ENCODE data around the gene SCCPDH. TPM values are rescaled to one million over a fixed set of nuclear protein-coding genes. Genes with fewer than 3 reads are reported as not detected.

SCCPDH gene
- total and polyA plus RNA-seq, 2 experiments from 2014 or later, result 44.2 to 44.8 TPM

DNA sequence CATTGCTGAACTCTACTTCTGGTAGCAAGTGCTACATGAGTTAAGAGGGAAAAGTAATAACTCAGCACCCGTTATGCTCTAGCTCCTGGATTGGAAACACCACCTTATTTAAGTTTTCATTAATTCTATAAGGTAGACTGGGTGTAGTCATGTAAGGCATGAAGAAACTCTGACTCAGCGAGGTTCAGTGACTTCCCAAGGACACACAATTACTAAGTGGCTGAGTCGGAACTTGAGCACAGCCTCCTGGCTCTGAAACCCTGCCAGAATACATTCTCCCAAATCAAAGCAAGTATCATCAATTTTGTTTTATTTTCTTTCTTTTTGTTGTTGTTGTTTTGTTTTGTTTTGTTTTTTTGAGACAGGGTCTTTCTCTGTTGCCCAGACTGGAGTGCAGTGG is 29.1 kb upstream of the SCCPDH start:
- WGBS (ENCODE audit: low lambda C conversion rate, missing lambda C conversion rate), result 94% methylated on average over 3 of the region's 3 CpGs
- H3K27ac ChIP-seq, result no peak overlapping the region

GRCh38 chr1:246695666-246696065 is 28.5 kb upstream of the SCCPDH start:
- no peak for DNase-seq (ENCODE audit: low spot score)
- Histone ChIP-seq H3K4me2 (no peak overlapping the region), H3K79me2 (no peaks in the 10 kb centered on the region)

More for the DNA sequence above, 29.1 kb upstream of the SCCPDH start:
- Histone ChIP-seq H4K20me1 (ENCODE audit: insufficient read depth, poor library complexity, severe bottlenecking) (no peaks in the 10 kb centered on the region), H3K79me2 (no peaks in the 10 kb centered on the region), H3K4me1 (ENCODE audit: insufficient read depth) (peaks cover 3% of the 10 kb centered on the region), H3K4me2 (no peak overlapping the region), H3K9me2 (replicated peaks; ENCODE audit: insufficient read depth) (no peaks in the 10 kb centered on the region), H3K27me3 (no peaks in the 10 kb centered on the region), H3K36me3 (replicated peaks; ENCODE audit: insufficient read depth, low read depth) (no peaks in the 10 kb centered on the region), H3K9me3 (ENCODE audit: low read depth) (no peaks in the 10 kb centered on the region), H2AFZ (no peak overlapping the region), H3K4me3 (no peak overlapping the region)
- TF ChIP-seq EZH2 (IDR thresholded peaks at IDR 0.05; ENCODE audit: borderline replicate concordance), result no peak
- TF ChIP-seq, protein P1, sequence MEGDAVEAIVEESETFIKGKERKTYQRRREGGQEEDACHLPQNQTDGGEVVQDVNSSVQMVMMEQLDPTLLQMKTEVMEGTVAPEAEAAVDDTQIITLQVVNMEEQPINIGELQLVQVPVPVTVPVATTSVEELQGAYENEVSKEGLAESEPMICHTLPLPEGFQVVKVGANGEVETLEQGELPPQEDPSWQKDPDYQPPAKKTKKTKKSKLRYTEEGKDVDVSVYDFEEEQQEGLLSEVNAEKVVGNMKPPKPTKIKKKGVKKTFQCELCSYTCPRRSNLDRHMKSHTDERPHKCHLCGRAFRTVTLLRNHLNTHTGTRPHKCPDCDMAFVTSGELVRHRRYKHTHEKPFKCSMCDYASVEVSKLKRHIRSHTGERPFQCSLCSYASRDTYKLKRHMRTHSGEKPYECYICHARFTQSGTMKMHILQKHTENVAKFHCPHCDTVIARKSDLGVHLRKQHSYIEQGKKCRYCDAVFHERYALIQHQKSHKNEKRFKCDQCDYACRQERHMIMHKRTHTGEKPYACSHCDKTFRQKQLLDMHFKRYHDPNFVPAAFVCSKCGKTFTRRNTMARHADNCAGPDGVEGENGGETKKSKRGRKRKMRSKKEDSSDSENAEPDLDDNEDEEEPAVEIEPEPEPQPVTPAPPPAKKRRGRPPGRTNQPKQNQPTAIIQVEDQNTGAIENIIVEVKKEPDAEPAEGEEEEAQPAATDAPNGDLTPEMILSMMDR (IDR thresholded peaks at IDR 0.05; ENCODE audit: poor library complexity), result no peak
- no peak for TF ChIP-seq EZH2phosphoT487 (IDR thresholded peaks at IDR 0.05; ENCODE audit: low read depth, severe bottlenecking, unreplicated experiment)
- no peak for DNase-seq (ENCODE audit: low spot score)

DNA sequence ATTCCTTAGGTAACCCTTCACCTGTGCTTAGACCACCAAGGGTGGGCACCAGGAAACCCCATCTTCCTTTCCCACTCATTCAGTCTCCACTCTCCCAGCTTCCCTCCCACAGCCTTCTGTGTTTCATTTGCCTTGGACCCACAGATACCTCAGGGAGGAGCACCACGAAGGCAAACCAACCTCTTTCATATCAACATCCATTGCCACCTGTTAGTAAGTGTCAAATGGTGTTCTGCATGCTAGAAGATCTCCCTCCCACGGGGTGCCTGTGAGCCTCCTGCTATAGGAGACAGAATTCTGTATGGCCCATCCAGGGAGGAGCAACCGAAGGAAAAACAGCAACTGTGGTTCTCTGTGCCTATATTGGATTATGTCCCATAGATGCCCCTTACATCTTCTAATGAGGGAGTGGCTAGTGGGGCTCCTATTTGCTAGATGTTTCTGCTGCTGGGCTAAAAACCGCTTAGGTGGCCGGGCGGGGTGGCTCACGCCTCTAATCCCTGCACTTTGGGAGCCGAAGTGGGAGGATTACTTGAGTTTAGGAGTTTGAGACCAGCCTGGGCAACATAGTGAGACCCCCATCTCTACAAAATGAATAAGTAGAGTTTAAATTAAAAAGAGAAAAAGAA is 25.6 kb upstream of the SCCPDH start:
- 83% methylated on average over 8 of the region's 8 CpGs for WGBS (ENCODE audit: low lambda C conversion rate, missing lambda C conversion rate)
- no peaks in the 10 kb centered on the region for H3K9me2 ChIP-seq (replicated peaks; ENCODE audit: insufficient read depth)
- H3K4me3 ChIP-seq, result peak overlapping the region; percentile 30
- H3K4me2 ChIP-seq, result peak overlapping the region; percentile 75
- H3K27ac ChIP-seq, result peak overlapping the region; percentile 53
- no peaks in the 10 kb centered on the region for H3K36me3 ChIP-seq (replicated peaks; ENCODE audit: insufficient read depth, low read depth)
- TF ChIP-seq, protein P1 (IDR thresholded peaks at IDR 0.05; ENCODE audit: poor library complexity), result no peak
- TF ChIP-seq EZH2 (IDR thresholded peaks at IDR 0.05; ENCODE audit: borderline replicate concordance), result no peak
- no peak for TF ChIP-seq EZH2phosphoT487 (IDR thresholded peaks at IDR 0.05; ENCODE audit: low read depth, severe bottlenecking, unreplicated experiment)
- DNase-seq (ENCODE audit: low spot score), result no peak
- peaks cover 3% of the 10 kb centered on the region for H3K4me1 ChIP-seq (ENCODE audit: insufficient read depth)
- H3K9me3 ChIP-seq (ENCODE audit: low read depth), result no peaks in the 10 kb centered on the region
- no peaks in the 10 kb centered on the region for H4K20me1 ChIP-seq (ENCODE audit: insufficient read depth, poor library complexity, severe bottlenecking)
- no peaks in the 10 kb centered on the region for H3K79me2 ChIP-seq
- H2AFZ ChIP-seq, result peak overlapping the region; percentile 89
- no peaks in the 10 kb centered on the region for H3K27me3 ChIP-seq

More at GRCh38 chr1:246695666-246696065, 28.5 kb upstream of the SCCPDH start:
- Histone ChIP-seq H3K9me2 (replicated peaks; ENCODE audit: insufficient read depth) (no peaks in the 10 kb centered on the region), H3K27ac (no peak overlapping the region), H4K20me1 (ENCODE audit: insufficient read depth, poor library complexity, severe bottlenecking) (no peaks in the 10 kb centered on the region), H2AFZ (no peak overlapping the region), H3K9me3 (ENCODE audit: low read depth) (no peaks in the 10 kb centered on the region), H3K27me3 (no peaks in the 10 kb centered on the region), H3K36me3 (replicated peaks; ENCODE audit: insufficient read depth, low read depth) (no peaks in the 10 kb centered on the region), H3K4me1 (ENCODE audit: insufficient read depth) (peaks cover 3% of the 10 kb centered on the region), H3K4me3 (no peak overlapping the region)
- 98% methylated on average over 5 of the region's 5 CpGs for WGBS (ENCODE audit: low lambda C conversion rate, missing lambda C conversion rate)
- TF ChIP-seq EZH2 (IDR thresholded peaks at IDR 0.05; ENCODE audit: borderline replicate concordance) (no peak), EZH2phosphoT487 (IDR thresholded peaks at IDR 0.05; ENCODE audit: low read depth, severe bottlenecking, unreplicated experiment) (no peak)
- TF ChIP-seq, protein P1 (IDR thresholded peaks at IDR 0.05; ENCODE audit: poor library complexity), result no peak

Data from hepatocyte (in vitro differentiated cells).